Fibroblast of skin of right quadriceps (primary cell): Measurements from ENCODE around the gene CHD1.
A peak's percentile ranks its signal among the peaks of the same experiment; 100 is the strongest.

Experiments
- DNase-seq: peaks from one replicate; pipeline ENCODE4 v3.0.0-alpha.2; 2013

Gene CHD1

DNA sequence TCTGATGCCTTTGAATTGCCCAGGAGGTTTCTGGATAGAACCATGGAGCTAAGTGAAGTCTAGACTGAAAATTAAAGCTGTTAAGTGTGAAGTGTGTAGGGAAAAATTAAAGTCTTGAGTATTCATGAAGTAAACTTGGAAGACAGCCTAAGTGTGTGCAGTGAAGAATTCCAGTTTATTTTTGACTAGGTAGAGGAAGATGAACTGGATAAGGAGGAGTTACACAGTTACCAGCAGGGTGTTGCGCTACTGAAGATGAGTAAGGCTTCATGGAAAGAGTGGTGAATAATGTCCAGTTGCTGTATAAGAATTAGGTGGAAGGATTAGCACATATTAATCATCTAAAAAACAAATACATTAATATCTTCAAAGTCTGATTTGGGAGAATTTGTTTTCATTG is 5.7 kb upstream of the CHD1 start:
- DNase-seq: peak; percentile 19

DNA sequence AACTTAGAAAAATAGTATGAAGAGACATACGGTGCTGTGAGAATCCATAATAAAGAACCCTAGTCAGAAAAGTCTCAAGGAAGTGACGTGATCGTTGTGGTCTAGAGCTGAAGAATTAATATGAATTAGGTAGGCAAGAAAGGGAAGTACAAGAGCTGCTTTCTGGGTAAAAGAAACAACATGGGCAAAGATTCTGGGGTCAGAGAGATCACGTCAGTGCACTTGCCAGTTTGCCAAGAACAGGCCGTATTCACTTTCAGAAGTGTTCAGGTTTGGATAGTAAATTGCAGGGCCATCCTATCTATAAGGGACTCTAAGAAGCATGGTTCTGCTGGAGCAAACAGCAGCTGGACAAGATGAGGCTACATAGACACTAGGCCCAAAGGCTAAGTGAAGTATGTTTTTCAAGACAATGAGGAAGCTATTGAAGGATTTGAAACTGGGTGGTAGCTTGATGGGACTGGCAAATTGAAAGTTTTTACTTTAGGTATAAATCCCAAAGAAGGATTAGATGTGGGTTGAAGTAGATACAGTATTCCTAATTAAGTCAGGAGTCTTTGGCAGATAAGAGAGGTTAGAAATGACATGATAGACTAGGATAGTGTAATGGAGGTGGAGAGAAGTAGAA is 4.8 kb upstream of the CHD1 start:
- no peak for DNase-seq

DNA sequence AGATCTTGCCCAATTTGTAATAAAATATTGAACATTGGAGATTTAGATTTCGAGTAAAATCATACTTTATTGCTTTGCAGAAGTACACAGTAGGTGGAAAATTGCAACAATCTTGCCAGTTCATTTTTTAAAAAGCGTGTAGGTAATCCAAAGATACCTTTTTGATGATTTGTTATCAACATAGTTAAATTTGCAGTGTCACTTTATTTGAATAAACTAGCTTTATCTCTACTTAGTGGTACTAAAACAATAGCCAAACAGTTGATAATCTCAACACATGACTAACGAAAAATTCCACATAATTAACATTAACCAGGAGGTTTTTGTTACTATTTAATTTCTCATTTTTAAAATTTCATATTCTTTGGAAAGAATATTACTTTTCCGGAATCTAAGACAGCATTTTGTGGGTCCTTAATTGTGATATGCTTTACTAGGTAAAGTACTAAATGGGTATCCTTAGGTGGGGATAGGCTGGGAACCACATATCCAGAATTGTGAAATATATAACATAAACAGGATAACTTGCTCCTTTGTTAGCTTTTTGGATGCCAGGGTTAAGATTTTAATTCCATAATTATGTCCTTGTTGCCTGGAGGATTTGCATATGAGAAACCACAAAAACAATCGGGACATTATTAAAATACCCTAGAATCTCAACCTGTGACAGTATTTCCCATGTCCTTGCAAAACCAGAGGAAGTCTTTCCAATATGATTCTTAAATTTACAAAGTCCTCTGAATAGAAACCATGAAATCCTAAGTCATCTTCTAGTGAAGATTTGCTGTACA is 2.4 kb upstream of the CHD1 start:
- no peak for DNase-seq

DNA sequence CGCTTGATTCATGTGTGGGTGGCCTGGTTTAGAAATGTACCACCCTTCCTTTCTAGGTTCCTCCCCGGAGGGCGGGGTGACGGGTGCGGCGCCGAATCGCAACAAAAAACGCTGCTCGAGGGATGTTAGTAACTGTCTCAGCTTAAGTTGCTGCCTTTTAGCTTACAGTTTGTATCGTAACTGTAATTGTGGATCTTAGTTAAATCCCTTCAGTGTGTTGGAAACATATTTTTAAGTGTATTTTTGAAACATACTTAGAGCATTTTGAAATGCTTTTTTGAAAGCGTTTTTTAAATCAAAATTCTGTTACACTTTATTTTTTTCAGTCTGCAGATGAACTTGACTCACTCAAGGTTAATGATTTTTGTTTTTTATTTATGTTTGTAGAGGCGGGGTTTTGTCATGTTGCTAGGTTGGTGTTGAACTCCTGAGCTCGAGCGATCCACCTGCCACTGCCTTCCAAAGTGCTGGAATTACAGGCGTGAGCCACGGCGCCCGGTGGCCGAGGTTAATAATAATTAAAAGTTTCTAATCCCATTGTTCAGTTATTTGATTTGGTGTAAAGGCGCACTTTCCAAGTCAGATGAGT is 997 bp upstream of the CHD1 start:
- no peak for DNase-seq

DNA sequence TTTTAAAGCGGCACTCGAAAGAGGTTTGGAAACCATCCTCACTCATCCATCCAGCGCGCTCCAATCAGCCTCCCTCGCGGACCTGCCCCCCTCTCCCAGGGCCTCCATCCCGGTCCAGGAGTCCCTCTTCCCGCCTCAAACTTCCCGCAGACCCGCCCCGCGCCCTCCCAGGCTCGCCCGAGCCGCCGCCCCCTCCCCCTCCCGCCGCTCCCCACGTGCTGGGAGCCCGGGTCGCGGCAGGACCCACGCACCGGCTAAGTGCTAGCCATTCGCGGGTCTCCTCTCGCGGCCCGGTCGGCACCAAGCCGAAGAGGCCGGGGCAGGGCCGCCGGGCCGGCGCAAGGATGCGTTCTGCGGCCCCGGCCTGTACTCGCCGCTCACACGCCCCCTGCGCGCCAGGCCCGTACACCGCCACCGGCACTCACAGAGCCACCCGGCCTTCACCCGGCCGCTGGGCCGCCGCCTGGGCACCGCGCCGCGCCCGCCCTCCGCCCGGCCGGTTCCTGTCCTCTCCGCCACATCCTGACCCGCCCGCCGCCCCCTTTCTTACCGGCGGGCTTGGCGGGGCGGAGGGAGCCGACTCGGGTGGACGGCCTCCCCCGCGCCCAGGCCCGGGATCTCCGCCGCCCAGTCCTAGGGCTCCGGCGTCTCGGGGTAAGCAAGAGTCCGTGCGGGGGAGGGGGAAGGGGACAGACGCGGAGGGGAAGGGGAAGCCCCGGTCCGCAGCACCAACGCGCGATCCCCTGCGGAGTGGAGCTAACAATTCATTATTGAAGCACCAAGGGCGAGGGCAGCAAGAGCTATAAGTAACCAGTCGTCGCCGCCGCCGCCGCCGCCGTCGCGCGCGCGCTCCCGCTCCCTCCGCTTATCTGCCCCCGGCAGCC is 576 bp downstream of the CHD1 start:
- peak; percentile 59 for DNase-seq

DNA sequence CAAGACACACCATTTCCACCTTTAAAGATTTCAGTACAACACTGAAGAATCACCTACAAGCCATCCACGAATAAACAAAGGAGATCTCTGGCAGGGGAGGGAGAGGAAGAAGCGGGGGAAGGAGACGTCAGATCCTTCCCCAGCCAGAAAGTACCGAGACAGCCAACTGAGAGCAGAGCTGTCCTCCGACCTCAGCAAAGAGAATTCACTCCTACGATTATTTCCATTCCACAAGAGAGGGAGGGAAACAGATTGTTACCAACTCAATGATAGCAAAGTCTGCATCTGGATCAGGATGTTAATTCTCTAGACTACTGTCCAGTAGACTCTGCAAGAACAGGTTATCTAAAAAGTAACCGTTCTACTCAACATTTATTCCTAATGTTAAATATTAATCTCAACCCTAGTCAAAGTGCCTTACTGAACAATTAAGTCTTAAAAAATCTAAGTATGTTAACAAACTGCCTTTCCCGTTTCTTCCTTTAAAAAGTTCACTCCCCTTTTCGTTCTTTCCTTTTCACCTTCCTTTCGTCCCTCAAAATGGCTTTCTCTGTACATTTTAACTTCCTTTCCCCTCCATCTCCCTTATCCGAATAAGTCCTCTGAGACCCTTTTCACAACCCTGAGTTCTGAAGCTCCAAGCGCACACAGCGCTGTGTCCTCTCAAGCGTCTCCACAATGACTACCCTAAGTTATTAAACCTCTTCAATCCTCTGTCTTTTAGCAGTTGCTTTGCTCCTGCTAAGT is 1.4 kb downstream of the CHD1 start:
- peak; percentile 50 for DNase-seq

DNA sequence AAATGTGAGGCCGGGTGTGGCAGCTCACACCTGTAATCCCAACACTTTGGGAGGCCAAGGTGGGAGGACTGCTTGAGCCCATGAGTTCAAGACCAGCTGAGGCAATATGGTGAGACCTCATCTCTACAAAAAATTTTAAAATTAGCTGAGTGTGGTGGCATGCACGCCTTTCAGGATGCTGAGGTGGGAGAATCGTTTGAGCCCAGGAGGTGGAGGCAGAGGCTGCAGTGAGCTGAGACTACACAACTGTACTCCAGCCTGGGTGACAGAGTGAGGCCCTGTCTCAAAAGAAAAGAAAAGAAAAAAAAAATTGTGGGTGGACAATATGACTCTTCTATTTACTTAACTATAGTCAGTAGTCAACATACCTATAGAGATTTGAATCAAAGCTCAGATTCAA is 4.8 kb downstream of the CHD1 start:
- no peak for DNase-seq

DNA sequence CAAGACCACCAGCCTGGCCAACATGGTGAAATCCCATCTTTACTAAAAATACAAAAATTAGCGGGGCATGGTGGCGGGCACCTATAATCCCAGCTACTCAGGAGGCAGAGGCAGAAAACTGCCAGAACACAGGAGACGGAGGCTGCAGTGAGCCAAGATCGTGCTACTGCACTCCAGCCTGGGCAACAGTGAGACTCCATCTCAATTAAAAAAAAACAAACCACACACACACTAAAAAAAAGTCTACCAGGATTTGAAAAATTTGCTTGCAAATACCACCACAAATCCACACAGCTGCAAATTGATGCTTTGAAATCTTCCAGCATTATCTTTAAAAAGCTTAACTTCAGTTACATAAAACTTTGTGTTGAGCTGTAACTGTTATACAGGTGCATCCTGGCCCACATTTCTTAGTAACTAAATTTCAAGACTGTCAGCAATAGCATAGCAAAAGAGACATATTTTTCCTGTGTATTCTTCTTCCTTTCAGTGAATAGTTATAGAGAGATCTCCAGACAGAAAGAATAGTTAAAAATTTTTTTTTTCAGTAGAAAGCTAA is 6.8 kb downstream of the CHD1 start:
- DNase-seq: no peak

DNA sequence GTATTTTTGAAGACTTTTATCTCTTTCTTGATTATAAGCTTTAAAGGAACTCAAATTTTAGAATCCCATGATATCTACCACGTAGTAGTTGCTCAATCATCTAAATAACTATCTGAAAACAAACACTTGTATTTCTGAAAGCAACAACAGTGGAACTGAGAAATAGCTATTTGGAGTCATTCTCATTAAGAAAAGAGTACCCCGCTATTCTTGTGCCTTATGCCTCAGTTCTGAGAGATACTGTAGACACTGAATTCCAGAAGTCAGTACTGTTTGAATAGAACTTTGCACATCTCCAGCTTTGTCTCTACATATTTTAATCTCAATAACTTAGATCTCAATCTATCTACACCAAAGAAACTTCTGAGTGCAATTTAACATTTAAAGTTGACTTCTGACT is 11.4 kb downstream of the CHD1 start:
- no peak for DNase-seq

DNA sequence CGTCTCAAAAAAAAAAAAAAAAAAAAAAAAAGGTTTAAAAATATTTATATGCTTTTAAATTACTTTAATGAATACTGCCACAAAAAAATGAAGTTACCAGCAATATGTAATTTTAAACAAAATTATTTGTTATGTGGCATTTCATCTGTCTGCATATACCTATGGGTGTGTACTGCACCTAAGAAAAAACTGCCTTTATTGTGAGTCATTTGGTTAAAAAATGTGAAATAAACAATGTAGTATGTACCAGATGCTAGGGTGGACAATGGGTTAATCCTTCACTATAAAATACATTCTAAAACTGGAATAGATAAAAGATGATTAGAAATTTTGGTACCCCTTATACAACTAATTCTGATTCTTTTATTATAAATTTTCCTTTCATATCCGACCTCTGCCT is 12.3 kb downstream of the CHD1 start:
- no peak for DNase-seq

DNA sequence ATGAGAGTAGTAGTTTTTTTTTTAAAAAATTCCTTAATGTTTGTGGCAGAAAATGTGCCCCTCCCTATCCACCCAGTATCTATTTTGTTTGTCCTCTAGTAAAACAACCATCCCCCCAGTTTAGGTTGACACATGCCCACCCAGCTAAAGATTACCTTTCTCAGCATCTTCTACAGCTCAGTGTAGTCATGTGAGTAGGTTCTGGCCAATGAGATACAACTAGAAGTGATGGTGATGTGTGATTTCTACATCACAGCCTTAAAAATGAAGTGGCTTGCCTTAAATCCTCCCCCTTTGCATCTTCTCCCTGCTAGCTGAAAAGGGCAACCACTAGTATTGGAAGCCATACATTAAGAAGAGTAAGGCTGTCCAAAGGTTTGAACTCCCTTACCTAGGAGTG is 14.9 kb downstream of the CHD1 start:
- DNase-seq: no peak

DNA sequence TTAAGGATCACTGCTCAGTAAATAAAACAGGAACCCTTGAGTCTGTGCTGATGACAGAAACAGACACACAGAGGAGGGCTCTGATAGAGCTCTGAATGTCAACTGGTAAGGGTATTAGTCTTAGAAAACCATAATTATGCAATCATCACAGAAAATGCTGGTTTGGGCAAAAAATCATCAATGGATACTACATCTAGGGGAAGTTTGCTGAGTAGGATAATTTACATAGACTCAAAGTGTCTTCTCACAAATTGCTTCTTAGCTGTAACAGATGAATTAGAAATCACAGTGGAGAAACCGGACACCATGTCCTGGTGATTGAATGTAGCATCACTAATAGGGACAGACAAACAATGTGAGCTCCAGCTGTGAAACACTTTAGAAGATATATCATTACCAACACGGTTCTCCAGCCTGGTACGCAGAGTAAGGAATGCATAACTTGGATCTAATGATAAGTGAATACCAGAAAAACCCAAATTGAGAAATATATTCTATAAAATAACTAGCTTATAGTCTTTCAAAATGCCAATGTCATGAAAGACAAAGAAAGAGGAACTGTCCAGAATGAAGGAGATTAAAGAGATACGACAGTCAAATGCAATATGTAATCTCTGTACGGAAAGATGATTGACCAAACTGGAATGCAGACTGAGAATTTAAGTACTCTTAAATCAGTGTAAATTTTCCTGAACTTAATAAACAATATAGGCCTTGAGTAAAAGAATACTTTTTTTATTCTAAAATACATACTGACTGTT is 17.3 kb downstream of the CHD1 start:
- peak; percentile 12 for DNase-seq

DNA sequence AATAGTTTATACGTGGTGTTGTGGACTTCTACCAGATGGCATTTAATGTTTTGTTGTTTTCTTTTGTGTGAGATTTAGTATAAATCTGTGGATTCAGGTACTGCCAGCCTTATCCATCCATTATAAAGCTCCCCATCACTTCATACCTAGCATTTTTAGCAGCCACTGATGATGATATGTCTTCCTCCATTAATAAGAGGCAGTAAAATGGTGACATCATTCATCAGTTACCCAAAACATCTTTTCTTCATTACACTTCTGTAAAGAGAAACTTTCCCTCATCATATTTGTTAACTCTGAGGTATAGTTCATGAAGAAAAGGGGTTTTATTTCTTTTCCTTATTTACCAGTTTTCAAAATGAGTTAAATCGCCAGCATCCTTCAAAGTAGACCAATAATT is 19.4 kb downstream of the CHD1 start:
- DNase-seq: peak; percentile 26

DNA sequence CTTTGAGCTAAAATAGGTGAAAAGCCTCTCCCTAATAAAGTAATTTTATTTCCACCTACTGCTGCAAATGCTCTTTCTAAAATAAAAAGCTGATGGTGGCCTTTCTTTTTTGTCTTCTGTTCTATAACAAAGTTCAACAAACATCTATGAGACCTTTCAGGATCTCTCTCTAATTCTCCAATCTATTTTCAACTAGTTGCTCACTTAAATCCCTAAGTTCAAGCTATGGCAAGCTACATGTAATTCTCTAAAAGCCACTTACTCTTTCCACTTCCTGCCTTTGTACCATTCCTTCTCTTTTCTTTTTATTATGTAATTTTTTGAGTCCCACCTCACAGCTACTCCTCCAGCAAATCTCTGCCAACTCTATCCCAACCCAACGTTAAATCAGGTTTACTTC is 20.9 kb downstream of the CHD1 start:
- DNase-seq: no peak

DNA sequence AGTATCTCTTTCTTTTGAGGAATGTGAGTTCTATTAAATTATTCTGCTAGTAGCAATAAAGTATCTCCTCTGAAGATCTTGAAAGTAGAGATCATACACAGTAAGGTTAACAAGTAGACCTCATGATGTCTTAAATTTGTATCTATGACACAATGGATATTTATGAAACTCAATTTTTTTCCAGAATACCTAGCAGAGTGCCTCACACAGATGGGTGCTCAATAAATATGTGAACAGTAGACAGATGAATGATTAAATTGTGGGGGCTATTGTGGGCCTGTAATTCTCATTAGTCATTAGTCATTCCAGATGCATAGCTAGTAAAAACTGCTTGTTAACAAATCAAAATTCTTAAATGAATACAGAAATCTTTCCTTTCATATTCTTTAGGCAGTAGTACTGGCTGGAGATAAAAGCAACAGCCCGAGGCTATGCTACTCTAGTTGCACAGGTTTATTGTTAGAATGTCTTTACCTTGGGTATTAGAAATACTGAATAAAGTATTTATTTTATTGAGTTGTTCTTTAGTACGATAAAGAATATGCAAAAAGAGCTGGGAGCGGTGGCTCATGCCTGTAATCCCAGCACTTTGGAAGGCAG is 22.0 kb downstream of the CHD1 start:
- peak; percentile 16 for DNase-seq

DNA sequence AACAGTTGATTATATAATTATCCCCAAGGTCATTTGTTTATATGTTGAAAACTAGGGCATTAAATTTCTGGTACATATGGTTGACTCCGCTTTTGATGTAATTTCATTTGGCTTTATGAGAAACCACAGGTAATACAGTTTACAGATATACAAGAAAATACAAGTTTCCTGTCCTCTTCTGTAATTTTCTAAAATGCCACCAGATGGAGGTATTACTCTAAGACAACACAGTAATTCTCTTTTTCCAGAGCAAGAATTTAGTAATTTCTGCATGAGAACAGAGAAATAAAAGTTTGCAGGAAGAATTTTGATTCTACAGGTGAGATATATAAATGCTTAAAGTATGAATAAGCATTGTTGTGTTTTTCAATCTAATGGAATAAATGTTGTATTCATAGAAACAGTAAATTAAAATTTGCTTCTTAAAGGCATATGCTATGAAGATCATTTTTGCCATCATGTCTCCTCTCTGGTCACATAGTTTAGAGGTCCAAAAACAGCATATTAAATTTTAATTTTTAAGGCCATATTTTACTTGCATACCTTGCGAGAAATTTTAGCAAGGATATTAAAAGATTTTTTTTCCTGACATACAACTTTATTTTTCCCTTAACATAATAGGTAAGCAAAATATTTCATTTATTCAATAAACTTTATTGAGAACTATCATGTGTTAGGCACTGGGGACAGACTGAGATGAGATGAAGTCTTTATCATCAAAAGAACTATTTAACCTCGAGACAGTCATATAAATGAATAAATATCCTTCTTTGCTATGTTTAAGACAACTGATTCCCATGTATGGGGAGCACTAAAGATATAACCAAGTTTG is 22.7 kb downstream of the CHD1 start:
- peak; percentile 43 for DNase-seq

DNA sequence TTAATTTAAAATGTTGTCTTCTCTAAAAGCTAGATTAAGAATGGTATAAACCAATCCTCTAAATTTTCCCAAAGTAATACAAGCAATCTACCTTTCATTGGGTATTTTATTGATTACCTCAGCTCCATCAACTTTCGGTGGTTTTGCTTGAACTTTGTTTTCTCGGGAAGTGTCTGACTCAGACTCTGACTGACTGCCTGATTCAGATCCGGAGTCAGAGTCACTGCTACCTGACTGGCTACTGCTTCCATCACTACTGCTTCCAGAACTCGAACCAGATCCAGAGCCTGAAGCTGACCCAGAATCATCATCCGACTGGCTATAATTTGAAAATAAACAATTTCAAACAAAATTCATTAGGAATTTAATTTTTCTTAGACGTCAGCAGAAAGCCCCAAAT is 24.0 kb downstream of the CHD1 start:
- peak; percentile 5 for DNase-seq

DNA sequence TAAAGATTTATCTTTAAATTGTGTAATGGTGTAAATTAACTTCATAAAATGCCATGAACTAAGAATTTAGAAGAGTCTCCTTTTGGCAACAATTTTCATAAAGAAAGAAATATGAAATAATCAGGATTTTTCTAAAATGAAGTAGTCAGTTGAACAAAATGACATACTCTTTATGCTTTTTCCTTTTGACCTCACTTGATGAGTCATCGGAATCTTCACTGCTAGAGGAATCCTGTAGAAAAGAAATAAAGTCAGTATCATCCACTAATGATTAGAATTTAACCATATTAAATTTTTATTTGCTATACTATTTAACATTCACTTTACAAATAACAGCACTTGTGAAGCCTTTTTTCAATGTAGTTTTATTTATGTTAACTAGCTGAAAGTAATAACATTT is 26.1 kb downstream of the CHD1 start:
- DNase-seq: peak; percentile 46

DNA sequence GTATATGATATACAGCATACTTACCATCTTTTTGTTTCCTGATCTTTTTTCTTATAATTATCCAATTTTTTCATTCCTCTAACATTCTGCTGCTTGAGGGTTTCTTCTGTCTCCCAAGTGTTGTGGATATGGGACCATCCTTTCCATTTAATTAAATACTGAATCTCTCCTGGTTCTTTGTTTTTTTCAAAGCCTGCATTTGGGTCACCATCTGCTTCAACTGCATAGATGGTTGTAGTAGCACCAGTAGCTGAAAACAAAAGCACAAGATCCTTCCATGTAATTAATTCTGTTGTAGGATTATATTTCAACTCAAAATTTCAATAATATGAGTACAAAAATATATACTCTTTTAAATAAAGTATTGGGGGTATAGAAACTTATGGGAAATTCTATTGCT is 29.4 kb downstream of the CHD1 start:
- DNase-seq: no peak

DNA sequence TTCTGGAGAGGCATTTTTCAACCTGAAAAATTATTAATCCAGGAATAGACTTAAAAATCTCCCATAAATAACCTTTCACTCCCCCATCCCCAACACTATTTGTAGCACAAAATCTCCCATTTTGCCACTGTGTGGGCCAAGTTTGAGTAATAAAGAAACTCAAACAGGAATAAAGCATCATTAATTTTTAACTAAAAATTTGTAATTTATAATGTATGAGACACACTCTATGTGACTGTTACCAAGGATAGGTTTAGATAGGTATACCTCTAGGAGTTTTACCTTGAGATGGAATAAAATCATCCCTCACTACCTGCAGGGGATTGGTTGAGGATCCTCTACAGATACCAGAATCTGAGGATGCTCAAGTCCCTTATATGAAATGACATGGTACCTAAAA is 30.1 kb downstream of the CHD1 start:
- DNase-seq: no peak
